Transverse colon (tissue), 4 donors: ENCODE data around the gene RAB17. TPM values are rescaled to one million over a fixed set of nuclear protein-coding genes. Genes with fewer than 3 reads are reported as not detected.

ENCODE experiments used
- DNase-seq: peaks from one replicate; pipeline ENCODE4 v3.0.0-alpha.2; 2019
- H3K27ac ChIP-seq, 4 donors: fragments of 200-600 bp; sonication (generic); 2 replicates each; pipeline ENCODE4 v1.5.1; 2016 to 2018; ENCODE audit warnings: inconsistent platforms in 4 of 4
- H3K27me3 ChIP-seq: fragments of 200-600 bp; sonication (generic); 2 replicates; pipeline ENCODE4 v1.5.1; 2017; ENCODE audit warnings: inconsistent platforms
- H3K36me3 ChIP-seq, 4 donors: fragments of 200-600 bp; sonication (generic); 2 replicates each; pipeline ENCODE4 v1.5.1; 2017 to 2019; ENCODE audit warnings: inconsistent platforms in 4 of 4
- H3K4me1 ChIP-seq, 4 donors: fragments of 200-600 bp; sonication (generic); 2 replicates each; pipeline ENCODE4 v1.5.1; 2017 to 2020; ENCODE audit warnings: inconsistent platforms in 4 of 4
- H3K4me3 ChIP-seq, 4 donors: fragments of 200-600 bp; sonication (generic); 1 replicate in 1 of 4; 2 replicates in 3 of 4; pipeline versions ENCODE4 v1.5.1 to v1.6.1; 2017 to 2019; ENCODE audit warnings: inconsistent platforms in 4 of 4
- H3K9me3 ChIP-seq, 2 donors: fragments of 200-600 bp; sonication (generic); 2 replicates each; pipeline ENCODE4 v1.5.1; 2017 to 2019; ENCODE audit warnings: inconsistent platforms in 2 of 2
- EP300 ChIP-seq: sonication (generic); formaldehyde crosslinking; IDR thresholded peaks from one replicate; pipeline ENCODE4 v1.6.1; 2017; ENCODE audit warnings: antibody characterized with exemption, low read depth
- POLR2A ChIP-seq: fragments of 450-650 bp; IDR thresholded peaks from one replicate; pipeline ENCODE4 v1.6.1; 2016; ENCODE audit warnings: antibody characterized with exemption, mild to moderate bottlenecking, moderate library complexity
- POLR2AphosphoS5 ChIP-seq, 3 donors: sonication (generic); formaldehyde crosslinking; IDR thresholded peaks; one replicate each; pipeline ENCODE4 v1.6.1; 2016; ENCODE audit warnings: antibody characterized with exemption in 3 of 3
- WGBS, 2 donors: methylation state at CpG; one replicate each; pipeline ENCODE4 v1.1.5; 2018; ENCODE audit warnings: low coverage in 1 of 2; 5-methylcytosine and 5-hydroxymethylcytosine counted together
- in situ Hi-C, 4 donors: fragments of 200-750 bp; cut with MboI; loops; one replicate each; pipeline versions ENCODE4 v1.15.0 to v1.15.1; 2017; ENCODE audit warnings: low sequenced_read_pairs in 3 of 4, low pct_ligation_motif_present in 1 of 4, low pct_unique_long_range_greater_than_20kb in 1 of 4
- intact Hi-C: fragments of 100-400 bp; cut with DNase I; formaldehyde crosslinking; loops from one replicate; pipeline ENCODE4 v1.15.1; 2023; ENCODE audit warnings: low total_unique reads
- total RNA-seq, 4 donors: library from RNA; depleted of rRNA; stranded (reverse); fragments of >200 nt; gene quantifications; one replicate each; pipeline ENCODE4 v1.1.0, GENCODE V29; 2016
- TF ChIP-seq, protein P1 (sequence below), 5 experiments: fragments of 200-600 bp in 3 of 5; fragments of 450-650 bp in 2 of 5; sonication (generic) in 3 of 5; IDR thresholded peaks; 1 replicate in 2 of 5; 2 replicates in 3 of 5; pipeline ENCODE4 v1.5.1; 2016 to 2017; ENCODE audit warnings: antibody characterized with exemption in 5 of 5, inconsistent platforms in 3 of 5, mild to moderate bottlenecking in 2 of 5, moderate library complexity in 1 of 5

The RAB17 gene, protein sequence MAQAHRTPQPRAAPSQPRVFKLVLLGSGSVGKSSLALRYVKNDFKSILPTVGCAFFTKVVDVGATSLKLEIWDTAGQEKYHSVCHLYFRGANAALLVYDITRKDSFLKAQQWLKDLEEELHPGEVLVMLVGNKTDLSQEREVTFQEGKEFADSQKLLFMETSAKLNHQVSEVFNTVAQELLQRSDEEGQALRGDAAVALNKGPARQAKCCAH
- 100 to 1,000 TPM in 1 of 4 donors, 10 to 100 TPM in 3; 25.1 to 104 (median 65.6) TPM for total RNA-seq

DNA sequence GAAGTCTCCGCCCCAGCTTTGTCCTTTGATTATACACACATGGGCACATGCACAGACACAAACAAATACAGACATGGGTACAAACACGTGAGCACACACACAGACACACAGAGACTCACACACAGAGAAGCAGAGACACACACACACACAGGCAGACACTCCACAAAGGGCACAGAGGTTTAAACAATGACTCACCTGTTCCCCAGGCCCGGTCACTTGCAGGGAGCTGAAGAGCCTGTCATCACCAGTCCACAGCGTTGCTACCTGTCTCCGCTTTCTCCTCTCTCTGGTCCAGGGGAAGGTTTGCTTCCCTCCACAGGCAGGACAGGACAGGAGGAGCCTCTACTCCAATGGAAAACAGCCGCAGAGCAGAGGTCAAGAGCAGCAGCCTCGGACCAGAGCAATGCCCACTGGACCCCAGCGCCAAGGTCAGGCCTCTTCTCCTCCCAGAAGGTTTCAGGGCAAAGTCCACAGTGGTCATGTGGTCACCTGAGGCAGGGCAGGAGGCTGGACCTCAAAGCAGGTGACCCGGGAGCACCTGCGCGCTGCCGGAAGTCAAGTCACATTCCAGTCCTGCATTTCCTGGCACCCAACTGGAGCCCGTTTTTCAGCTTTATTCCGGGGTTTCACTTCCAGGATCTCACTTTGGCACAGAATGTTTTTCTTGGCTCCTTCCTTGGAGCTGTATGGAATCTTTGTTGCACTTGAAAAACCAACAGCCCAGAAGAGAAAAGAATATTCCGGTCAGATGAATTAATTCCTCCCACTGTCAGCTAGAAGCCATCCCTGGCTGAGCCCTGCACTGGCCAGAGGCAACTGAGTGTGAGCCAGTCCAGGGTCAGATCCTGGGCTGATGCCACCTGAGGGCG lies at the start of gene RAB17:
Gene RAB17 (minus strand): TSS at position 463 of the 869 bp plus-strand sequence. CDS start 4,580 bp downstream, outside the sequence.
- no peaks in the 10 kb centered on the region for H3K9me3 ChIP-seq
- H3K27ac ChIP-seq, result peak within 1 kb of the TSS; percentile 69 to 86 (median 74)
- peaks cover 0 to 24% (median 7%) of the 10 kb centered on the region in 4 donors for H3K4me1 ChIP-seq
- H3K4me3 ChIP-seq, result peak within 1 kb of the TSS in 3 of 4 donors; percentile 20 to 39 (median 28)
- in situ Hi-C loops (loop anchor here in 1 of 4 donors (25.0 kb wide), 1 partner anchor 147 kb away; no protein-coding TSS in a partner anchor), intact Hi-C loops (loop anchor here (10.0 kb wide), 1 partner anchor 84 kb away; no protein-coding TSS in a partner anchor)
- WGBS, 2 donors, result 28 to 47% methylated on average over 2 to 16 of the region's 16 CpGs
- H3K27me3 ChIP-seq, result no peaks in the 10 kb centered on the region
- peak; percentile 82 for DNase-seq
- no peaks in the 10 kb centered on the region for H3K36me3 ChIP-seq
- peak in 2 of 3 donors; percentile 53 to 54 for TF ChIP-seq POLR2AphosphoS5 (IDR thresholded peaks at IDR 0.05)
- peak; percentile 63 for TF ChIP-seq POLR2A
- TF ChIP-seq EP300, result no peak
- TF ChIP-seq, protein P1, sequence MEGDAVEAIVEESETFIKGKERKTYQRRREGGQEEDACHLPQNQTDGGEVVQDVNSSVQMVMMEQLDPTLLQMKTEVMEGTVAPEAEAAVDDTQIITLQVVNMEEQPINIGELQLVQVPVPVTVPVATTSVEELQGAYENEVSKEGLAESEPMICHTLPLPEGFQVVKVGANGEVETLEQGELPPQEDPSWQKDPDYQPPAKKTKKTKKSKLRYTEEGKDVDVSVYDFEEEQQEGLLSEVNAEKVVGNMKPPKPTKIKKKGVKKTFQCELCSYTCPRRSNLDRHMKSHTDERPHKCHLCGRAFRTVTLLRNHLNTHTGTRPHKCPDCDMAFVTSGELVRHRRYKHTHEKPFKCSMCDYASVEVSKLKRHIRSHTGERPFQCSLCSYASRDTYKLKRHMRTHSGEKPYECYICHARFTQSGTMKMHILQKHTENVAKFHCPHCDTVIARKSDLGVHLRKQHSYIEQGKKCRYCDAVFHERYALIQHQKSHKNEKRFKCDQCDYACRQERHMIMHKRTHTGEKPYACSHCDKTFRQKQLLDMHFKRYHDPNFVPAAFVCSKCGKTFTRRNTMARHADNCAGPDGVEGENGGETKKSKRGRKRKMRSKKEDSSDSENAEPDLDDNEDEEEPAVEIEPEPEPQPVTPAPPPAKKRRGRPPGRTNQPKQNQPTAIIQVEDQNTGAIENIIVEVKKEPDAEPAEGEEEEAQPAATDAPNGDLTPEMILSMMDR (IDR thresholded peaks at IDR 0.05), result no peak

DNA sequence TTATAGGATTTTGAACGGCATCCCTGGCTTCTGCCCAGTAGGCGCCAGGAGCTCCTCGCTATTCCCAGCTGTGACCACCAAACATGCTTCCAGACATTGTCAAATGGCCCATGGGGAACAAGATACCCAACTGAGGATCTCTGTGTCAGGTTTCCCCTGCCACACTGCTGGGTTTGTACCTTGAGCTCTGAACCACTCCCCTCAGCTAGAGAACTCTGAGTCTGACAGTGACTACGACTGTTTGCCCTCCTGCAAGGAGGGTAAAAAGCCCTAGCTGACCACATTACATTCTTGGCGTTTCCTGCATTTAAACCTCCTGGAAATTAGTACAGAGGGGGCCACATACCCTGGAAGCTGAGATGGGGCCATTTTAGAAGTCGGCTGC lies 49.3 kb upstream of the RAB17 start:
- in situ Hi-C loops (no loop called here), intact Hi-C loops (no loop called here)
- Histone ChIP-seq H3K4me1 (no peaks in the 10 kb centered on the region), H3K9me3 (no peaks in the 10 kb centered on the region), H3K36me3 (no peaks in the 10 kb centered on the region), H3K27me3 (no peaks in the 10 kb centered on the region), H3K4me3 (no peak overlapping the region), H3K27ac (no peak overlapping the region)
- DNase-seq, result no peak
- TF ChIP-seq, protein P1 (IDR thresholded peaks at IDR 0.05), result no peak
- TF ChIP-seq POLR2A (no peak), EP300 (no peak), POLR2AphosphoS5 (IDR thresholded peaks at IDR 0.05) (no peak)
- WGBS, 2 donors, result 78 to 100% methylated on average over 1 to 6 of the region's 6 CpGs

DNA sequence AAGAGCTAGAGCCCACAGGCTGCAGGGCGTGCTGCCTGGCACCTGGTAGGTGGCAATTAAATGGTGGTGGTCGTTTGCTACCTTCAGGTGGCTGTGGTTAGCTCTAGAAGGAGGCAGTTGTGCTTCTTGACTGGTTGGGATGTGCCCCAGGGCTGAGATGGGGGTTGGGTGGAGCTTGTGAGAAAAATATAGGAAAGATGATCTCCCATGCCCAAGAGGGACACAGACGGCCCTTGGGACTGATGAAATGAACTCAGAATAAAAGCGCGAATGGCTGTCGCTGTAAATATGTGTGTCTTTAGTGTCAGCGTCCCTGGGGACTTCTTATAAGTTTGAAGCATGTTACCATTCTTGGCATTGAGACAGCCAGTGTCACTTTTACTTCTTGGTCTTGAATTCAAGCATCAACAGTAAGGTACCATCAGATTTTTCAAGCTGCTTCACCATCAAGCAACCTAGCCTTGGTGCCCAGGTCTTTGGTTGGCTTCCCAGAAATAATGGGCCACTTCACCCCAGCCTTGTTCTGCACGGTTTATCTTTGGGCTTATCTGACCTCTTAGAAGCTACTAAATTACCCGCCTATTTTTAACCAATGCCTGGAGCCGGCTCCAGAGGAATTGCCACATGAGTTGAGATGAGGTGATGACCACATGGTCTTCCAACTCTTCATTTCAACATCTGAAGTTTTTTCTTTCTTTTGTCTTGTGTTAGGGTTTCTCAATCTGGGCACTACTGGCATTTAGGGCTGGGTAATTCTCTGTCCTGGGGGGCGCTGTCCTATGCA lies 48.7 kb upstream of the RAB17 start:
- in situ Hi-C loops, result no loop called here
- Histone ChIP-seq H3K27ac (no peak overlapping the region), H3K4me3 (no peak overlapping the region), H3K9me3 (no peaks in the 10 kb centered on the region), H3K4me1 (no peaks in the 10 kb centered on the region), H3K36me3 (no peaks in the 10 kb centered on the region), H3K27me3 (no peaks in the 10 kb centered on the region)
- intact Hi-C loops, result no loop called here
- WGBS, 2 donors, result 75 to 76% methylated on average over 3 to 11 of the region's 11 CpGs
- no peak for DNase-seq
- TF ChIP-seq EP300 (no peak), POLR2AphosphoS5 (IDR thresholded peaks at IDR 0.05) (no peak), POLR2A (no peak)
- TF ChIP-seq, protein P1 (IDR thresholded peaks at IDR 0.05), result no peak

DNA sequence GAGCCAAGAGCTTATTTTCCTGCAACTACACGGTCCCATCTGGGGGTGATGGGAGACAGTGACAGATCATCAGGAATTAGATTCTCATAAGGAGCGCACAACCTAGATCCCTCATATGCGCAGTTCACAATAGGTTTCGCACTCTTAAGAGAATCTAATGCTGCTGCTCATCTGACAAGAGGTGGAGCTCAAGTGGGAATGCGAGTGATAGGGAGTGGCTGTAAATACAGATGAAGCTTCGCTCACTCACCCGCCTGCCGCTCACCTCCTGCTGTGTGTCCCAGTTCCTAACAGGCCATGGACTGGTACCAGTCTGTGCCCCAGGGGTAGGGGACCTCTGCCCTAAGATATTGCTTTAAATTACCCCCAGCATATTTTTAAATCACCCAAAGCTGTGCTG lies 47.6 kb upstream of the RAB17 start:
- Histone ChIP-seq H3K27me3 (no peaks in the 10 kb centered on the region), H3K4me1 (no peaks in the 10 kb centered on the region), H3K27ac (no peak overlapping the region), H3K9me3 (no peaks in the 10 kb centered on the region), H3K4me3 (no peak overlapping the region), H3K36me3 (no peaks in the 10 kb centered on the region)
- intact Hi-C loops (no loop called here), in situ Hi-C loops (no loop called here)
- TF ChIP-seq, protein P1 (IDR thresholded peaks at IDR 0.05), result no peak
- TF ChIP-seq POLR2AphosphoS5 (IDR thresholded peaks at IDR 0.05) (no peak), POLR2A (no peak), EP300 (no peak)
- no peak for DNase-seq
- 84 to 96% methylated on average over 3 to 8 of the region's 8 CpGs for WGBS, 2 donors
